GM23338 (cell line): Measurements from ENCODE around the gene LRRN4CL. TPM values are rescaled to one million over a fixed set of nuclear protein-coding genes. Genes with fewer than 3 reads are reported as not detected.

Experiments
- ATAC-seq: fragments of 200-7000 bp; cut with Tn5 transposase; 3 replicates; pipeline ENCODE4 v1.9.1; 2020
- DNase-seq: peaks from one replicate; pipeline ENCODE4 v3.0.0-alpha.2; 2015; ENCODE audit warnings: low spot score
- H2AFZ ChIP-seq: fragments of 200-600 bp; sonication (generic); 2 replicates; pipeline ENCODE4 v1.8.0; 2016; ENCODE audit warnings: antibody characterized with exemption, mild to moderate bottlenecking, moderate library complexity
- H3F3A ChIP-seq: fragments of 200-600 bp; sonication (generic); replicated peaks from 2 replicates; pipeline ENCODE4 v1.8.0; 2017; ENCODE audit warnings: antibody characterized with exemption, mixed run types, low read depth
- H3K27ac ChIP-seq: fragments of 200-600 bp; sonication (generic); 2 replicates; pipeline ENCODE4 v1.6.1; 2016; ENCODE audit warnings: low read depth
- H3K27me3 ChIP-seq: fragments of 200-600 bp; sonication (generic); 2 replicates; pipeline ENCODE4 v1.8.0; 2016; ENCODE audit warnings: mild to moderate bottlenecking, mixed run types, moderate library complexity; ENCODE audit not compliant: insufficient read depth
- H3K36me3 ChIP-seq: fragments of 200-600 bp; sonication (generic); 2 replicates; pipeline ENCODE4 v1.8.0; 2016; ENCODE audit warnings: mild to moderate bottlenecking; ENCODE audit not compliant: insufficient read depth
- H3K4me1 ChIP-seq: fragments of 200-600 bp; sonication (generic); 2 replicates; pipeline ENCODE4 v1.8.0; 2016; ENCODE audit warnings: mild to moderate bottlenecking, moderate library complexity; ENCODE audit not compliant: insufficient read depth
- H3K4me2 ChIP-seq: fragments of 200-600 bp; sonication (generic); 2 replicates; pipeline ENCODE4 v1.7.1; 2017; ENCODE audit warnings: mixed run types
- H3K4me3 ChIP-seq: fragments of 200-600 bp; sonication (generic); 2 replicates; pipeline ENCODE4 v1.6.1; 2016; ENCODE audit warnings: mixed run types
- H3K79me2 ChIP-seq: fragments of 200-600 bp; sonication (generic); replicated peaks from 2 replicates; pipeline ENCODE4 v1.8.0; 2017; ENCODE audit warnings: mild to moderate bottlenecking; ENCODE audit not compliant: insufficient read depth
- H3K9me2 ChIP-seq: fragments of 200-600 bp; sonication (generic); 2 replicates; pipeline ENCODE4 v1.8.0; 2017; ENCODE audit not compliant: insufficient read depth
- H4K20me1 ChIP-seq: fragments of 200-600 bp; sonication (generic); replicated peaks from 2 replicates; pipeline ENCODE4 v1.8.0; 2017; ENCODE audit warnings: mild to moderate bottlenecking; ENCODE audit not compliant: insufficient read depth
- H3K27ac Mint-ChIP-seq: 2 replicates; pipeline ENCODE4 v1.8.0; 2020; ENCODE audit warnings: inconsistent platforms, mild to moderate bottlenecking, moderate library complexity, mixed read lengths
- H3K27me3 Mint-ChIP-seq: 3 replicates; pipeline ENCODE4 v1.8.0; 2022; ENCODE audit warnings: low read depth, mild to moderate bottlenecking, moderate library complexity, mixed read lengths, inconsistent platforms; ENCODE audit not compliant: insufficient read depth, poor library complexity
- H3K36me3 Mint-ChIP-seq: 3 replicates; pipeline ENCODE4 v1.8.0; 2021; ENCODE audit warnings: low read depth, mild to moderate bottlenecking, inconsistent platforms, moderate library complexity, mixed read lengths
- H3K4me1 Mint-ChIP-seq: 3 replicates; pipeline ENCODE4 v1.8.0; 2020; ENCODE audit warnings: mild to moderate bottlenecking, inconsistent platforms, mixed read lengths
- H3K4me3 Mint-ChIP-seq: 3 replicates; pipeline ENCODE4 v1.8.0; 2021; ENCODE audit warnings: moderate library complexity, mild to moderate bottlenecking, inconsistent platforms, mixed read lengths
- H3K9me3 Mint-ChIP-seq: 3 replicates; pipeline ENCODE4 v1.8.0; 2020; ENCODE audit warnings: moderate library complexity, mild to moderate bottlenecking, inconsistent platforms, mixed read lengths
- CREB1 ChIP-seq: fragments of 250-450 bp; sonication (Bioruptor Pico); IDR thresholded peaks from 2 replicates; pipeline ENCODE4 v1.5.0; 2020; ENCODE audit warnings: low read depth, mild to moderate bottlenecking, moderate library complexity
- CTCF ChIP-seq, 2 experiments: fragments of 200-600 bp in 1 of 2; sonication (generic) in 1 of 2; conservative IDR thresholded peaks; 2 replicates each; pipeline versions ENCODE4 v1.5.1 to v1.6.1; 2016 to 2017; ENCODE audit warnings: antibody characterized with exemption in 2 of 2, low read depth in 2 of 2, mild to moderate bottlenecking in 2 of 2, moderate library complexity in 1 of 2
- ETS1 ChIP-seq: IDR thresholded peaks from 2 replicates; pipeline ENCODE4 v1.6.1; 2016; ENCODE audit warnings: antibody characterized with exemption
- EZH2 ChIP-seq: fragments of 200-600 bp; sonication (generic); IDR thresholded peaks from one replicate; pipeline ENCODE4 v1.8.0; 2017; ENCODE audit warnings: antibody characterized with exemption, mild to moderate bottlenecking, low read depth; ENCODE audit not compliant: unreplicated experiment
- EZH2phosphoT487 ChIP-seq: fragments of 200-600 bp; sonication (generic); IDR thresholded peaks from one replicate; pipeline ENCODE4 v1.8.1; 2018; ENCODE audit warnings: antibody characterized with exemption; ENCODE audit not compliant: unreplicated experiment
- JUNB ChIP-seq: IDR thresholded peaks from one replicate; pipeline ENCODE4 v1.6.1; 2016; ENCODE audit warnings: antibody characterized with exemption; ENCODE audit not compliant: unreplicated experiment
- NANOG ChIP-seq: IDR thresholded peaks from 2 replicates; pipeline ENCODE4 v1.6.1; 2016; ENCODE audit warnings: antibody characterized with exemption, borderline replicate concordance
- POLR2AphosphoS5 ChIP-seq: IDR thresholded peaks from 2 replicates; pipeline ENCODE4 v1.6.1; 2016; ENCODE audit warnings: antibody characterized with exemption, low read depth
- REST ChIP-seq: IDR thresholded peaks from one replicate; pipeline ENCODE4 v1.6.1; 2018; ENCODE audit warnings: antibody characterized with exemption; ENCODE audit not compliant: unreplicated experiment
- STAT1 ChIP-seq: IDR thresholded peaks from one replicate; pipeline ENCODE4 v1.6.1; 2016; ENCODE audit warnings: antibody characterized with exemption; ENCODE audit not compliant: unreplicated experiment
- ZNF114 ChIP-seq: fragments of 250-450 bp; sonication (Bioruptor Pico); IDR thresholded peaks from 2 replicates; pipeline ENCODE4 v1.5.0; 2020; ENCODE audit warnings: mild to moderate bottlenecking, moderate library complexity
- ZNF331 ChIP-seq: fragments of 250-450 bp; sonication (Bioruptor Pico); IDR thresholded peaks from 2 replicates; pipeline ENCODE4 v1.5.0; 2020; ENCODE audit warnings: low read depth, mild to moderate bottlenecking, moderate library complexity
- ZNF462 ChIP-seq: fragments of 250-450 bp; sonication (Bioruptor Pico); IDR thresholded peaks from 2 replicates; pipeline ENCODE4 v1.5.0; 2020; ENCODE audit warnings: mild to moderate bottlenecking, moderate library complexity
- polyA plus RNA-seq: library from polyadenylated mRNA; unstranded; fragments of >200 nt; fragmentation: Nextera tagmentation; extraction: Ambion mirVana; gene quantifications from 2 replicates; pipeline ENCODE4 v1.2.1, GENCODE V29; 2016
- total RNA-seq: library from RNA; depleted of rRNA; stranded (reverse); fragments of >200 nt; shearing (Covaris generic); gene quantifications from 2 replicates; pipeline ENCODE4 v1.2.3, GENCODE V29; 2014

LRRN4CL gene
- total and polyA plus RNA-seq, 2 experiments from 2014 or later, result 0.08 to 0.21 TPM

GRCh38 chr11:62654297-62654696 is 35.0 kb downstream of the LRRN4CL start:
- H4K20me1 ChIP-seq, result no peaks in the 10 kb centered on the region
- Mint-ChIP-seq H3K36me3 (peaks cover 11% of the 10 kb centered on the region), H3K4me3 (peak overlapping the region; percentile 34; the same call in 1 of the 3 replicates), H3K27me3 (peaks cover 10% of the 10 kb centered on the region), H3K27ac (no peak overlapping the region), H3K9me3 (no peaks in the 10 kb centered on the region), H3K4me1 (peaks cover 8% of the 10 kb centered on the region)
- H3F3A ChIP-seq, result peaks cover 7% of the 10 kb centered on the region; the same call in 1 of the 2 replicates
- no peaks in the 10 kb centered on the region for H3K27me3 ChIP-seq
- no peak overlapping the region for H3K4me3 ChIP-seq
- H3K79me2 ChIP-seq, result peaks cover 24% of the 10 kb centered on the region
- peaks cover 9% of the 10 kb centered on the region; the same call in 1 of the 2 replicates for H3K4me1 ChIP-seq
- 0 out of 2 replicates have a peak, but pooled peaks cover 3% of the 10 kb centered on the region for H3K36me3 ChIP-seq
- no peak overlapping the region for H3K27ac ChIP-seq
- TF ChIP-seq CTCF (conservative IDR thresholded peaks at IDR 0.05; ENCODE audit: low read depth in 2 of 2), result no peak
- no peak for TF ChIP-seq ZNF462 (CRISPR knock-in tag)
- TF ChIP-seq CREB1 (CRISPR knock-in tag), result no peak
- TF ChIP-seq JUNB, result no peak
- no peak for TF ChIP-seq NANOG
- no peak for TF ChIP-seq ZNF331
- TF ChIP-seq STAT1, result no peak
- TF ChIP-seq EZH2, result no peak
- no peak for TF ChIP-seq ETS1
- TF ChIP-seq POLR2AphosphoS5, result no peak
- no peak for TF ChIP-seq REST
- no peak for TF ChIP-seq EZH2phosphoT487
- no peak for TF ChIP-seq ZNF114 (CRISPR knock-in tag)
- ATAC-seq (no peak), DNase-seq (no peak)
- no peaks in the 10 kb centered on the region for H3K9me2 ChIP-seq
- 0 out of 2 replicates have a peak overlapping the region, but pooled peaks have one; percentile 10 for H2AFZ ChIP-seq
- H3K4me2 ChIP-seq, result no peak overlapping the region
